Globus pallidus (tissue), 1 donor: ENCODE data around the gene ENPP4.
"Not testable (repeated sequence)": the region's sequence is repeated elsewhere in the genome, so short reads cannot be mapped to it uniquely, and the experiment has no call there.

Source experiments
- DNase-seq: peaks from one replicate; pipeline ENCODE4 v3.0.0-alpha.2; 2015; ENCODE audit warnings: low spot score

ENPP4 gene

GRCh38 chr6:46129629-46130511, at the start of gene ENPP4:
Gene ENPP4, plus strand, starts transcription at chr6:46129989. Its CDS starts 9,595 bp downstream, at chr6:46139584.
- peak; percentile 96 for DNase-seq

GRCh38 chr6:46080111-46080510, 49.7 kb upstream of the ENPP4 start:
- no peak for DNase-seq

GRCh38 chr6:46085688-46086087, 44.1 kb upstream of the ENPP4 start:
- DNase-seq, result not testable (repeated sequence)

DNA sequence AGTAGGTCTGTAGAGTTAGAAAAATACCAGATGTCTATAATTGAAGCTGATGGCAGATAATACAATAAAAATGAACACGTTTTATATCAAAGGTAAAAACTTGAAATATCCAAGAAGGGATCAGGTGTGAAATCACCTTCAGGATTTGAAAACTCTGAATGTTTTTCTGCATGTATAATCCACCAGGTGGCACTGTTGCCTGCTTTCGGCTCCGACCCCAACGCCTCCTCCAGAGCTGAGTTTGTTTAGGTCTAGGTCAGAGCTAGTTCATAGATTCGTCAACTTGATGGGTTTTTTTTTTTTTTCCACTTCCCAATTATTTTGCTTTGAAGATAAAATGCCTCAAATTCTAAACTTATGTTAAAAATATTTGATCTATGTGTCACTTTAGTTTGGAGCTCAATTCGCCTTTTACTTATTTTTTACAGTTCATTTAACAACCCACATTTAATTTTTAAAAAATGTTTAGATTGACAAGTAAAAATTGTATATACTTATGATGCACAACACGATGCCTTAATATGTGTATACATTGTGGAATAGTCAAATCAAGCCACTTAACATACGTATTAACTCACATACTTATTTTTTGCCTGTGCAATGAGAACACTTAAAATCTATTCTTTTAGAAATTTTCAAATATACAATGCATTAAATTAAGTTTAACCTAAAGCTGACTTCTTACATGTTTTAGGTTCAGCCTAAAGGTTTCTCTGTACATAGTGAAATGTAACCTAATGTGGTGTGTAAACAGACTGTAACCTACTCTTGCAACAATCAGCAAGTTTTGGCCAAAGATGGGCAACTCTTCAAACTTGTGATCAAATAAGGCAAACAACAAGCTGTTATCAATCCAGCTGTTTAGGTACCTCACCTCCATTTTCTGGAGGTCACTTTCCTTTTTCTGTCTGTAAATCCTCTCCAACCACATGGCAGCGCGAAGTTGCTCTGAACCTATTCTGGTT, 39.4 kb upstream of the ENPP4 start:
- DNase-seq, result peak; percentile 77

DNA sequence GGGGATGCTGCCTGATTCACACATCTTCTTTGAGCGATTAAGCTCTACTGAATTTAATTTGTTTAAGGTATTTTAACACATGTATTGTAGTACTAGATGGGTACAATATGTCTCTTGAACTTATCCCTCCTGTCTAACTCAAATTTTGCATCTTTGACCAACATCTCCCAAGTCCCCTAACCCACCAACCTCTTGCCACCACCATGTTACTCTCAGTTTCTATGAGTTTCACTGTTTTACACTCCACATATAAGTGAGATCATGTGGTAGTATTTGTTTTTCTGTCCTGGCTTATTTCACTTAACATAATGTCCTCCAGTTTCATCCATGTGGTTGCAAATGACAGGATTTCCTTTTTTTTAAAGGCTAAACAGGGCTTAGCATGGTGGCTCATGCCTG, 38.7 kb upstream of the ENPP4 start:
- DNase-seq, result no peak

- no peak for DNase-seq
Observed at GRCh38 chr6:46095251-46095650, 34.5 kb upstream of the ENPP4 start.

GRCh38 chr6:46097366-46097765, 32.4 kb upstream of the ENPP4 start:
- no peak for DNase-seq

DNA sequence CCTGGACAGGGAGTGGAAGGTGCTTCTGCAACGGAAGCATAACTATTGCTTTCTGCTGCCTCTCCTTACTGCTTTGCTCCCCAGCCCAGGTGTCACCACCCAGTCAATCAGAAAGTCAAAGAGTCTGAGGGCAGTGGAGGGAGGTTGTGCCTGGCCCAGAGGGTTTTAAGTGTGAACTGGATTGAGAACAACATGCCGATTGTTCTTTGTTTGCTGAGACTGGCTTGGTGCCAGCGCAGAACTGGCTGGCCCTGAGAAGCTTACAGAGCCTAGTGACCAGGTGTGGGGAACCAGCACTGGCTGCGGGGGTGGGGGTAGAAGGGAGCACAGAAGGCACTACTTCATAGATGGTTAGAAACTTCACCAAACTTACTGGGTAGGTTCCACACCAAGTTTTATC, 31.1 kb upstream of the ENPP4 start:
- peak; percentile 91 for DNase-seq

- no peak for DNase-seq
Observed at GRCh38 chr6:46099952-46100351, 29.8 kb upstream of the ENPP4 start.

GRCh38 chr6:46102123-46102522, 27.7 kb upstream of the ENPP4 start:
- DNase-seq, result no peak

DNA sequence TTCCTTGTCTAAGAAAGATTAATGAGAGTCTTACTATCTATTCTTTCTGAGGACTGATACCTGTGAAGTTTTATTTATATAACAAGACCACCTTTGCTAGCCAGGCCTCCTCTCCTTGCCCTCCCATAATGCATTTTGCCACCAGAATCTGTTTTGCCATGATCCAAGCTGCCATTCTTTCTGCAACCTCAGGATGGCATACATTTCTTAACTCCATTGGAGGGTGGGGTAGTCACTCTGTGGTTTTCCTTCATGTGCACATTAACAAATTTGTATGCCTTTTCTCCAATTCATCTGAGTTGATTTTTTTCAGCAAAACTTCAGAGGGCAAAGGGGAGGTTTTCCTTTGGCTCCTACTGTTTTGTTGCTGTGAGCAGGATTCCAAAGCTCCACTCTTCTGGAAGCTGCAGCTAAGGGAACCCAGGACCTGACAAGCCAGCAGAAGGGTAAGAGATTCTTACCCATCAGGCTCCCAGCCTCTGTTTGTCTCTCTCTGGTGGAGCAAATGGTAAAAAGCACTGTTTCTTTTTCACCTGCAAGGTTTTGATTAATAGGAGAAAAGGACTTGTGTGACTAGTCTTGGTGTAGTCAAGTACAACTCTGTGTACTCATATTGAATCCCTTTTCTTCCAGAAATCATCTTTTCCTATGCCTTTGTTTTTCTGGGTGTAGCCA, 26.2 kb upstream of the ENPP4 start:
- peak; percentile 25 for DNase-seq

- DNase-seq, result no peak
Observed at GRCh38 chr6:46104209-46104608, 25.6 kb upstream of the ENPP4 start.

GRCh38 chr6:46105568-46105967, 24.2 kb upstream of the ENPP4 start:
- DNase-seq, result no peak

GRCh38 chr6:46113370-46113769, 16.4 kb upstream of the ENPP4 start:
- no peak for DNase-seq

GRCh38 chr6:46115634-46116033, 14.2 kb upstream of the ENPP4 start:
- DNase-seq, result no peak

DNA sequence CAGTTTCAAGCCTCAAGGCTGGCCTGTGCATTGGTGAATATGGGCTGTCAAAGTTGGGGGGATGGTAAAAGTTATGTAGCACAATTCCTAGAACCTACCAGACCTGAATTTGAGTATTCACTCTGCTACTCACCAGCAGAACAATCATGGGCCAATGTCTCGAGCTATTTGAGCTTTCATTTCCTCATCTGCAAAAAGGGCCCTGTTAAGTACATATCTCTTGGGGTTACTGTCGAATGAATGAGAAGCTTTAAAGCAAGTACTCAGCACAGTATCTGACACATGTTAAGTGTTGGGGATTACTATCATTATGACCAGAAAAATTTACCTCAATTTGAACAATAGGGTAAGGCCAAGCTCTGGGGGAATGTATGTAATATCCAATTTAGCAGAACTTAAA, 13.5 kb upstream of the ENPP4 start:
- DNase-seq, result no peak

DNA sequence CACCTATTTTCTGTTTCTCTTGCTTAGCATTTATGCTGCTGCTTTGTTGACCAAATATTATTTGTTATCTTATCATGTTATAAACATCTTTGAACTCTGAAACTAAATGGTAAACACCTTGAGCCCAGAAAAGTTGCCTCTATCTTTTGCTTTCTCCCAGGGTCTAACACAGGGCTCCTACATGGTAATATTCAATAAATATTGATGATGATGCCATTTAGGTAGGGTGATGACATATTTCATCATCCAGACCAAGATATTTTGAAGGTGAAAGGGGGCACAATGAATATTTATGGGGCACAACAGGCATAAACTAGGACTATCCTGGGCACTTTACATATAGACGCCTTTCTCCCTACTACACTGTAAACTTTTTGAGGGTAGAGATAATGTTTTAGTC, 11.6 kb upstream of the ENPP4 start:
- no peak for DNase-seq

- DNase-seq, result no peak
Observed at GRCh38 chr6:46118836-46119235, 11.0 kb upstream of the ENPP4 start.

DNA sequence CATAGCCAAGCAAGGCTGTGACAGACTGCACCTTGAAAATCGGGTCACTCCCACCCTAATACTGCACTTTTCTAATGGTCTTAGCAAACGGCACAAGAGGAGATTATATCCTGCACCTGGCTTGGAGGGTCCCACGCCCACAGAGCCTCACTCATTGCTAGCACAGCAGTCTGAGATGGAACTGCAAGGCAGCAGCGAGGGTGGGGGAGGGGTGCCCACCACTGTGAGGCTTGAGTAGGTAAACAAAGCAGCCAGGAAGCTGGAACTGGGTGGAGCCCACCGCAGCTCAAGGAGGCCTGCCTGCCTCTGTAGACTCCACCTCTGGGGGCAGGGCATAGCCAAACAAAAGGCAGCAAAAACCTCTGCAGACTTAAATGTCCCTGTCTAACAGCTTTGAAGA, 10.1 kb upstream of the ENPP4 start:
- not testable (repeated sequence) for DNase-seq

DNA sequence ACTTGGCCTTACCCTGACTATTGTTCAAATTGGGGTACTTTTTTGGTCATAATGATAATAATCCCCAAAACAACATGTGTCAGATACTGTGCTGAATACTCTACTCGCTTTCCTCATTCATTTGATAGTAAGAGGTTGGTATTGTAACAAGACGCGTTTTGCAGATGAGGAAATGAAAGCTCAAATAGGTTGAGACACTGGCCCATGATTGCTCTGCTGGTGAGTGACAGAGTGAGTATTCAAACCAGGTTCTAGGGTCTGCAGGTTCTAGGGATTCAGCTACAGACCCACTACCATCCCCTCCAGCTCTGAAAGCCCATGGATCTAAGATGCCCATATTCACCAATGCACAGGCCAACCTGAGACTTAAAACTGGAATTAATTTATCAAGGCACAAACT, 1.3 kb upstream of the ENPP4 start:
- no peak for DNase-seq

- peak; percentile 16 for DNase-seq
Observed at GRCh38 chr6:46129291-46129628, 529 bp upstream of the ENPP4 start.

DNA sequence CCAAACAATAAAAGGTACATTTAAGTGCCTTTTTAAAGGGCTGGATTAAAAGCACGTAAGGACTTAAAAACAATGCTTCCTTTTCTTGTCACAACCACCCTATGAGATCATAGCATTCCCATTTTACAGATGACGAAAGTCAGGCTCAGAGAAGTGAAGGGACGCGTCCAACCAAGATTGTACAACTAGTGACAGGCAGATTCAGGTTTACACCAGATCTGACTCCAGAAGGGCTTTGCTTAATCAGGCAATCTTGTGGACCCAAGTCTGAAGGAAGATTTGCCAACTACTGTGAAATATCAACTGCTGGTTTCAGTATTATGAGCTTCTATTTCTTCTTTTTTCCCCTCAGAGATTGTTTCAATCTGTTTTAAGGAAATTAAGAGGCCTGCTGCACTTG, 877 bp downstream of the ENPP4 start:
- DNase-seq, result peak; percentile 29
